Smooth muscle cell (in vitro differentiated cells): ENCODE measurements around the gene AGO4. TPM values are rescaled to one million over a fixed set of nuclear protein-coding genes. Genes with fewer than 3 reads are reported as not detected.

ENCODE experiments used
- DNase-seq: peaks from one replicate; lab custom pipeline; 2025; ENCODE audit not compliant: unreplicated experiment; lab: John Stamatoyannopoulos, UW
- H2AFZ ChIP-seq: fragments of 200-600 bp; sonication (generic); 2 replicates; pipeline ENCODE4 v1.6.0; 2016; ENCODE audit warnings: antibody characterized with exemption, low read depth, mild to moderate bottlenecking
- H3F3A ChIP-seq: fragments of 200-600 bp; sonication (generic); 2 replicates; pipeline ENCODE4 v1.6.0; 2017; ENCODE audit warnings: antibody characterized with exemption, low read depth
- H3K27ac ChIP-seq: fragments of 200-600 bp; sonication (generic); 2 replicates; pipeline ENCODE4 v1.5.1; 2016; ENCODE audit warnings: low read depth, mild to moderate bottlenecking
- H3K27me3 ChIP-seq: fragments of 200-600 bp; sonication (generic); 2 replicates; pipeline ENCODE4 v1.6.1; 2016; ENCODE audit warnings: low read depth, mild to moderate bottlenecking
- H3K36me3 ChIP-seq: fragments of 200-600 bp; sonication (generic); 2 replicates; pipeline ENCODE4 v1.5.1; 2016; ENCODE audit warnings: low read depth
- H3K4me1 ChIP-seq: fragments of 200-600 bp; sonication (generic); 2 replicates; pipeline ENCODE4 v1.5.1; 2016; ENCODE audit warnings: low read depth
- H3K4me2 ChIP-seq: fragments of 200-600 bp; sonication (generic); 2 replicates; pipeline ENCODE4 v1.6.0; 2016; ENCODE audit warnings: mild to moderate bottlenecking
- H3K4me3 ChIP-seq: fragments of 200-600 bp; sonication (generic); 2 replicates; pipeline ENCODE4 v1.5.1; 2016; ENCODE audit warnings: mild to moderate bottlenecking
- H3K79me2 ChIP-seq: fragments of 200-600 bp; sonication (generic); 2 replicates; pipeline ENCODE4 v1.6.0; 2016; ENCODE audit warnings: low read depth, mild to moderate bottlenecking
- H3K9ac ChIP-seq: fragments of 200-600 bp; sonication (generic); 2 replicates; pipeline ENCODE4 v1.6.0; 2016; ENCODE audit warnings: low read depth
- H3K9me3 ChIP-seq: fragments of 200-600 bp; sonication (generic); replicated peaks from 2 replicates; pipeline ENCODE4 v1.5.1; 2016; ENCODE audit warnings: low read depth
- H4K20me1 ChIP-seq: fragments of 200-600 bp; sonication (generic); 2 replicates; pipeline ENCODE4 v1.6.0; 2016; ENCODE audit warnings: low read depth
- WGBS: methylation state at CpG from one replicate; pipeline ENCODE4 v1.1.7; 2016; ENCODE audit warnings: low lambda C conversion rate; 5-methylcytosine and 5-hydroxymethylcytosine counted together
- polyA plus RNA-seq: library from polyadenylated mRNA; unstranded; fragments of >200 nt; fragmentation: Nextera tagmentation; extraction: Ambion mirVana; gene quantifications from 2 replicates; pipeline ENCODE4 v1.2.1, GENCODE V29; 2016
- total RNA-seq: library from RNA; depleted of rRNA; stranded (reverse); fragments of >200 nt; gene quantifications from 2 replicates; pipeline ENCODE4 v1.2.3, GENCODE V29; 2014
- TF ChIP-seq, protein P1 (sequence below): fragments of 200-600 bp; sonication (generic); IDR thresholded peaks from 2 replicates; pipeline ENCODE4 v1.5.1; 2017; ENCODE audit warnings: borderline replicate concordance, mild to moderate bottlenecking, antibody characterized with exemption; ENCODE audit not compliant: insufficient read depth, poor library complexity, severe bottlenecking

AGO4 gene
- total and polyA plus RNA-seq, 2 experiments from 2014 or later: 5.8 to 10.7 TPM

GRCh38 chr1:35851132-35851869 is 43.5 kb downstream of the AGO4 start:
- H3K27ac ChIP-seq: no peak overlapping the region
- 79% methylated on average over 3 of the region's 3 CpGs for WGBS
- H4K20me1 ChIP-seq: no peaks in the 10 kb centered on the region
- no peak overlapping the region for H3K4me2 ChIP-seq
- DNase-seq: no peak
- no peaks in the 10 kb centered on the region for H3F3A ChIP-seq
- peaks cover 7% of the 10 kb centered on the region for H3K4me1 ChIP-seq
- H3K79me2 ChIP-seq: no peaks in the 10 kb centered on the region
- H3K4me3 ChIP-seq: no peak overlapping the region
- H3K9me3 ChIP-seq: no peaks in the 10 kb centered on the region
- H3K27me3 ChIP-seq: no peaks in the 10 kb centered on the region
- no peak overlapping the region for H2AFZ ChIP-seq
- TF ChIP-seq, protein P1, sequence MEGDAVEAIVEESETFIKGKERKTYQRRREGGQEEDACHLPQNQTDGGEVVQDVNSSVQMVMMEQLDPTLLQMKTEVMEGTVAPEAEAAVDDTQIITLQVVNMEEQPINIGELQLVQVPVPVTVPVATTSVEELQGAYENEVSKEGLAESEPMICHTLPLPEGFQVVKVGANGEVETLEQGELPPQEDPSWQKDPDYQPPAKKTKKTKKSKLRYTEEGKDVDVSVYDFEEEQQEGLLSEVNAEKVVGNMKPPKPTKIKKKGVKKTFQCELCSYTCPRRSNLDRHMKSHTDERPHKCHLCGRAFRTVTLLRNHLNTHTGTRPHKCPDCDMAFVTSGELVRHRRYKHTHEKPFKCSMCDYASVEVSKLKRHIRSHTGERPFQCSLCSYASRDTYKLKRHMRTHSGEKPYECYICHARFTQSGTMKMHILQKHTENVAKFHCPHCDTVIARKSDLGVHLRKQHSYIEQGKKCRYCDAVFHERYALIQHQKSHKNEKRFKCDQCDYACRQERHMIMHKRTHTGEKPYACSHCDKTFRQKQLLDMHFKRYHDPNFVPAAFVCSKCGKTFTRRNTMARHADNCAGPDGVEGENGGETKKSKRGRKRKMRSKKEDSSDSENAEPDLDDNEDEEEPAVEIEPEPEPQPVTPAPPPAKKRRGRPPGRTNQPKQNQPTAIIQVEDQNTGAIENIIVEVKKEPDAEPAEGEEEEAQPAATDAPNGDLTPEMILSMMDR: no peak
- no peak overlapping the region for H3K9ac ChIP-seq
- no peaks in the 10 kb centered on the region for H3K36me3 ChIP-seq

GRCh38 chr1:35852241-35852640 is 44.4 kb downstream of the AGO4 start:
- WGBS: 30% methylated on average over 2 of the region's 2 CpGs
- no peaks in the 10 kb centered on the region for H3F3A ChIP-seq
- TF ChIP-seq, protein P1: no peak

GRCh38 chr1:35854989-35855700 is 47.3 kb downstream of the AGO4 start:
- no peaks in the 10 kb centered on the region for H4K20me1 ChIP-seq
- H3K4me3 ChIP-seq: no peak overlapping the region
- TF ChIP-seq, protein P1: no peak
- peaks cover 7% of the 10 kb centered on the region for H3K4me1 ChIP-seq
- H2AFZ ChIP-seq: no peak overlapping the region
- H3K27ac ChIP-seq: no peak overlapping the region
- no peaks in the 10 kb centered on the region for H3K36me3 ChIP-seq
- H3K27me3 ChIP-seq: no peaks in the 10 kb centered on the region
- no peaks in the 10 kb centered on the region for H3F3A ChIP-seq
- H3K4me2 ChIP-seq: no peak overlapping the region
- no peak overlapping the region for H3K9ac ChIP-seq
- no peaks in the 10 kb centered on the region for H3K9me3 ChIP-seq
- WGBS: 34% methylated on average over 9 of the region's 9 CpGs
- no peak for DNase-seq
- H3K79me2 ChIP-seq: no peaks in the 10 kb centered on the region

More at GRCh38 chr1:35852241-35852640, 44.4 kb downstream of the AGO4 start:
- no peaks in the 10 kb centered on the region for H3K27me3 ChIP-seq
- no peaks in the 10 kb centered on the region for H3K79me2 ChIP-seq
- H3K4me2 ChIP-seq: no peak overlapping the region
- H3K4me3 ChIP-seq: no peak overlapping the region
- H3K9me3 ChIP-seq: no peaks in the 10 kb centered on the region
- H2AFZ ChIP-seq: no peak overlapping the region
- DNase-seq: no peak
- no peak overlapping the region for H3K9ac ChIP-seq
- H3K27ac ChIP-seq: no peak overlapping the region
- H3K4me1 ChIP-seq: peaks cover 7% of the 10 kb centered on the region
- no peaks in the 10 kb centered on the region for H4K20me1 ChIP-seq
- H3K36me3 ChIP-seq: no peaks in the 10 kb centered on the region
